PC-3 (cell line): Measurements from ENCODE around the gene AIRE. TPM values are rescaled to one million over a fixed set of nuclear protein-coding genes. Genes with fewer than 3 reads are reported as not detected.

Source experiments
- ATAC-seq: fragments of 200-7000 bp; cut with Tn5 transposase; 2 replicates; pipeline ENCODE4 v1.9.1; 2020; ENCODE audit warnings: mild to moderate bottlenecking, moderate library complexity
- BruUV-seq: library from RNA; stranded (reverse); fragments of 400-500 nt; replicated peaks from 2 replicates; lab custom pipeline; 2021; lab: Mats Ljungman, UMichigan
- CTCF ChIA-PET: fragments of 300-600 bp; sonication (Branson Sonifier 250); formaldehyde crosslinking; loops from one replicate; lab custom pipeline; 2022; ENCODE audit warnings: antibody characterized with exemption; lab: Charles Lee
- POLR2A ChIA-PET: fragments of 300-600 bp; sonication (Branson Sonifier 250); formaldehyde crosslinking; loops from one replicate; lab custom pipeline; 2022; ENCODE audit warnings: antibody characterized with exemption; ENCODE audit not compliant: unreplicated experiment; lab: Charles Lee
- DNase-seq: peaks from one replicate; pipeline ENCODE4 v3.0.0-alpha.2; 2015
- H2AFZ ChIP-seq: fragments of 300-600 bp; sonication (generic); 2 replicates; pipeline ENCODE4 v1.6.0; 2016; ENCODE audit warnings: antibody characterized with exemption, low read length
- H3F3A ChIP-seq: fragments of 300-600 bp; sonication (generic); one replicate; pipeline ENCODE4 v1.6.0; 2017; ENCODE audit warnings: antibody characterized with exemption, low read length, control low read depth, mild to moderate bottlenecking; ENCODE audit not compliant: unreplicated experiment
- H3K27ac ChIP-seq: fragments of 300-600 bp; sonication (generic); 2 replicates; pipeline ENCODE4 v1.5.1; 2016; ENCODE audit warnings: mild to moderate bottlenecking, low read length
- H3K27me3 ChIP-seq: fragments of 300-600 bp; sonication (generic); 2 replicates; pipeline ENCODE4 v1.6.1; 2016; ENCODE audit warnings: low read length, mixed read lengths
- H3K36me3 ChIP-seq: fragments of 300-600 bp; sonication (generic); 2 replicates; pipeline ENCODE4 v1.6.1; 2016; ENCODE audit warnings: low read depth, mixed run types, low read length, mixed read lengths
- H3K4me1 ChIP-seq: fragments of 300-600 bp; sonication (generic); 2 replicates; pipeline ENCODE4 v1.5.1; 2016; ENCODE audit warnings: low read length; ENCODE audit not compliant: insufficient read depth
- H3K4me2 ChIP-seq: fragments of 300-600 bp; sonication (generic); 2 replicates; pipeline ENCODE4 v1.6.0; 2016; ENCODE audit warnings: low read length
- H3K4me3 ChIP-seq: fragments of 300-600 bp; sonication (generic); 2 replicates; pipeline ENCODE4 v1.5.1; 2016; ENCODE audit warnings: mild to moderate bottlenecking, low read length, mixed read lengths
- H3K79me2 ChIP-seq: fragments of 300-600 bp; sonication (generic); 2 replicates; pipeline ENCODE4 v1.6.1; 2017; ENCODE audit warnings: low read length, mixed read lengths
- H3K9ac ChIP-seq: fragments of 300-600 bp; sonication (generic); 2 replicates; pipeline ENCODE4 v1.6.0; 2016; ENCODE audit warnings: mild to moderate bottlenecking, low read length
- H3K9me2 ChIP-seq: fragments of 300-600 bp; sonication (generic); replicated peaks from 2 replicates; pipeline ENCODE4 v1.6.1; 2016; ENCODE audit warnings: mixed run types, low read length, mixed read lengths
- H3K9me3 ChIP-seq: fragments of 300-600 bp; sonication (generic); 2 replicates; pipeline ENCODE4 v1.6.1; 2016; ENCODE audit warnings: low read length, mixed read lengths
- H4K20me1 ChIP-seq: fragments of 300-600 bp; sonication (generic); 2 replicates; pipeline ENCODE4 v1.6.1; 2016; ENCODE audit warnings: low read length, mixed read lengths
- CTCF ChIP-seq: fragments of 300-600 bp; sonication (generic); conservative IDR thresholded peaks from 2 replicates; pipeline ENCODE4 v1.5.1; 2017; ENCODE audit warnings: antibody characterized with exemption, low read depth, mild to moderate bottlenecking, low read length
- EZH2 ChIP-seq: fragments of 300-600 bp; sonication (generic); IDR thresholded peaks from one replicate; pipeline ENCODE4 v1.6.1; 2017; ENCODE audit warnings: antibody characterized with exemption, mild to moderate bottlenecking, low read length; ENCODE audit not compliant: unreplicated experiment
- EZH2phosphoT487 ChIP-seq: fragments of 300-600 bp; sonication (generic); IDR thresholded peaks from 2 replicates; pipeline ENCODE4 v1.6.1; 2018; ENCODE audit warnings: mild to moderate bottlenecking, antibody characterized with exemption, low read length, borderline replicate concordance
- intact Hi-C: fragments of 100-400 bp; cut with micrococcal nuclease; formaldehyde crosslinking; loops from 2 replicates; pipeline ENCODE4 v1.9.0; 2023
- total RNA-seq: library from RNA; depleted of rRNA; stranded (reverse); fragments of >200 nt; gene quantifications from 2 replicates; pipeline ENCODE4 v1.2.3, GENCODE V29; 2014

AIRE gene
- total RNA-seq, 1 experiment from 2014 or later, result not detected

GRCh38 chr21:44323591-44323990 lies 37.9 kb downstream of the AIRE start:
- no peaks in the 10 kb centered on the region for H3K9me2 ChIP-seq
- ChIA-PET CTCF (no interaction called here), POLR2A (no interaction called here)
- H4K20me1 ChIP-seq, result no peaks in the 10 kb centered on the region
- no peak overlapping the region for H3K27ac ChIP-seq
- H3K4me2 ChIP-seq, result no peak overlapping the region
- H3F3A ChIP-seq, result no peaks in the 10 kb centered on the region
- no peak overlapping the region for H3K4me3 ChIP-seq
- TF ChIP-seq EZH2, result no peak
- no peak for TF ChIP-seq CTCF
- no peak for TF ChIP-seq EZH2phosphoT487
- no peak overlapping the region for H2AFZ ChIP-seq
- no TSS peak for BruUV-seq
- no peak overlapping the region for H3K9ac ChIP-seq
- no peaks in the 10 kb centered on the region for H3K79me2 ChIP-seq
- H3K36me3 ChIP-seq, result peaks cover 11% of the 10 kb centered on the region
- no peak for ATAC-seq
- intact Hi-C loops, result no loop called here
- DNase-seq, result no peak
- H3K4me1 ChIP-seq, result no peaks in the 10 kb centered on the region
- no peaks in the 10 kb centered on the region for H3K27me3 ChIP-seq
- H3K9me3 ChIP-seq, result no peaks in the 10 kb centered on the region

GRCh38 chr21:44324106-44324853 lies 38.6 kb downstream of the AIRE start:
- Histone ChIP-seq H3K9me3 (no peaks in the 10 kb centered on the region), H3K79me2 (no peaks in the 10 kb centered on the region), H4K20me1 (no peaks in the 10 kb centered on the region), H3K36me3 (peaks cover 11% of the 10 kb centered on the region), H3K4me1 (no peaks in the 10 kb centered on the region), H3K9ac (no peak overlapping the region), H3F3A (no peaks in the 10 kb centered on the region), H3K27ac (no peak overlapping the region), H3K9me2 (no peaks in the 10 kb centered on the region), H3K4me2 (no peak overlapping the region), H2AFZ (no peak overlapping the region), H3K27me3 (no peaks in the 10 kb centered on the region), H3K4me3 (no peak overlapping the region)
- ChIA-PET POLR2A (no interaction called here), CTCF (no interaction called here)
- TF ChIP-seq EZH2phosphoT487, result no peak
- no peak for TF ChIP-seq EZH2
- ATAC-seq (no peak), DNase-seq (no peak)
- intact Hi-C loops, result no loop called here
- no TSS peak for BruUV-seq

GRCh38 chr21:44324854-44325107 lies 39.1 kb downstream of the AIRE start:
- CTCF ChIA-PET, result no interaction called here
- Histone ChIP-seq H2AFZ (no peak overlapping the region), H3K4me1 (no peaks in the 10 kb centered on the region), H3K9ac (no peak overlapping the region), H3K79me2 (no peaks in the 10 kb centered on the region), H3K9me3 (no peaks in the 10 kb centered on the region), H4K20me1 (no peaks in the 10 kb centered on the region), H3K36me3 (peaks cover 11% of the 10 kb centered on the region), H3K4me3 (no peak overlapping the region), H3K4me2 (no peak overlapping the region), H3F3A (no peaks in the 10 kb centered on the region), H3K27ac (no peak overlapping the region), H3K27me3 (no peaks in the 10 kb centered on the region), H3K9me2 (no peaks in the 10 kb centered on the region)
- intact Hi-C loops, result no loop called here
- no TSS peak for BruUV-seq
- DNase-seq, result no peak
- TF ChIP-seq EZH2phosphoT487 (no peak), CTCF (no peak), EZH2 (no peak)
- POLR2A ChIA-PET, result no interaction called here
- ATAC-seq, result no peak
